UCSD-AML1 (cell line): ENCODE measurements around the gene CENPM.
A peak's percentile ranks its signal among the peaks of the same experiment; 100 is the strongest.

ENCODE experiments used
- DNase-seq: peaks from one replicate; lab custom pipeline; 2025; ENCODE audit not compliant: unreplicated experiment; lab: John Stamatoyannopoulos, UW

Gene CENPM

GRCh38 chr22:41933411-41934177 is 13.4 kb downstream of the CENPM start:
- DNase-seq = no peak

DNA sequence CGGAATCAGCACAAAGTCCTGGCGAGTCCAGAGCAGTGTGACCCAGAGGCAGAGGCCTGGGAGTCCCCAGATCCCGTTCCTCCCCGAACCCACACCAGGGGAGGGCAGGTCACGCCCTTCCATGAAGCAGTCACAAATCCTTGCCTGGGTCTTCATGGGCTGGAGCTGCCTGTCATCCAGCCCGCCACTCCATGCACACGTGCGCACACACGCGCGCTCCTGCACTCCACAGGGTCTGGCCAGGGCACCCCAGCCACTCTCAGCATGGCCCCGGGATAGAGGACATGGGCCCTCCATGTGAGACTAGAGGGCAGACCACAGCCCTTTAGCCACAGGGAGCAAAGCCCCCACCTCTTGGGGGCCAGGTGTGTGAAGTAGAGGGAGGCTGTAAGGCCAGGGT is 14.6 kb downstream of the CENPM start:
- DNase-seq = no peak

DNA sequence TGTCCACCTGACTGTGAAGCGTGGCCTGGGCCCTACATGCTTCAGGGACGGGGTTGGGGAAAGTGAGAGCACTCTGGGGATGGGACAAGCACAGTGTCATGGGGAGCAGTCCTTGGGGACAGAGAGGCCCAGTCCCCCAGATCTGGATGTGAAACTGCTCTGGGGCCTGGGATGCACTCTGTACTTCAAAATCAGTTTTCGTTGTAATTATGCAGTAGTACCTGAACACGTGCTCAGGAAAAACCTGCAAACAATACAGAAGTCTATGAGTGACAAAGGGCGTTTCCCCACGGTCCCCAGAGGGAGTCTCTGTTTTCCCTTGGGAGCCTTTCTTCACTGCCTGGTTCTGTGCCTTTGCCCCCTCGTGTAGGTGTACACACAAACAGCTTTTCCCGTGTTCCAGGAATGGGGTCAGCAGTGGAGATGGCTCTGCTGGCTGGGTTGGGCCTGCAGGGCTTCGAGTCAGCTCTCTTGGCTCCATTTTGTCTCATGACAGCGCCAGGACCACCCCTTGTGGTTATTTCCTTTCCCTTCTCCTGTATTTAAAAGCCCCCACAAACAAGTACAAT is 15.2 kb downstream of the CENPM start:
- DNase-seq = no peak

GRCh38 chr22:41929418-41929810 is 17.5 kb downstream of the CENPM start:
- DNase-seq = no peak

DNA sequence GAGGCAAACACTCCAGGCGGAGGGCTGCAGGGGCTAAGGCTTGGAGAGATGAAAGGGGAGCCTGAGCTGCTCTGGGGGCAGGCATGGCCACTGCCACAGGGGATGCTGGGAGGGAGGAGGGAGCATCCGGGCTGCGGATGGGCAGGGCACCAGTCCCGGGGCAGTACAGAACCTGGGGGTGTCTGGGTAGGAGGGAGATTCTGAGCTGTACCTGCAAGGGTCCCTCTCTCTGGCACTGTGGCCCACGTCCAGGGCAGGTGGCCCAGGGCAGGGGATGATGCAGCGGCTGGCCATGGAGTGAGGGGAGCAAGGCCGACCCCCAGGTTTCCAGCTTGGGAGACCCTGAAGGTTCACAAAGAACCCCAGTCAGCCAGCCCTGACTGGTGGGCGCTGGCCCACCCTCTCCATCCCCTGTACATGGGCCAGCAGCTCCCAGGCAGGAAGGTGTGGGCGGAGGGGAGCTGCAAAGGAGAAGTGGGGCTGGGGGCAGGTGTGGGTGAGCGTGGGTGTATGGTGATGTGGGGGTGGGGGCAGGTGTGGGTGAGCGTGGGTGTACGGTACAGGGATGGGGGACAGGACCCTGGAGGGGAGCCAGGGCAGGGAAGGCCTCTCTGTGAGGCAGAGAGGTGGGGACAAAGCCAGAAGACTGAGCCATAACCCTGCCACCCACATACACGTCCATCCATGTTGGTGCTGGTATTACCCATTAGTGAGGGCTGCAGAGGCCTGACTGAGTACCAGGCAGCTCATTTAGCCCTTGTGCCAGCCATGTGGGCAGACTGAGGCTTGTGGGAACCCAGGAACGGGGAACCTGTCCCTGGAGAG is 18.1 kb downstream of the CENPM start:
- no peak for DNase-seq

- no peak for DNase-seq
Observed at GRCh38 chr22:41927813-41928212, 19.1 kb downstream of the CENPM start.

DNA sequence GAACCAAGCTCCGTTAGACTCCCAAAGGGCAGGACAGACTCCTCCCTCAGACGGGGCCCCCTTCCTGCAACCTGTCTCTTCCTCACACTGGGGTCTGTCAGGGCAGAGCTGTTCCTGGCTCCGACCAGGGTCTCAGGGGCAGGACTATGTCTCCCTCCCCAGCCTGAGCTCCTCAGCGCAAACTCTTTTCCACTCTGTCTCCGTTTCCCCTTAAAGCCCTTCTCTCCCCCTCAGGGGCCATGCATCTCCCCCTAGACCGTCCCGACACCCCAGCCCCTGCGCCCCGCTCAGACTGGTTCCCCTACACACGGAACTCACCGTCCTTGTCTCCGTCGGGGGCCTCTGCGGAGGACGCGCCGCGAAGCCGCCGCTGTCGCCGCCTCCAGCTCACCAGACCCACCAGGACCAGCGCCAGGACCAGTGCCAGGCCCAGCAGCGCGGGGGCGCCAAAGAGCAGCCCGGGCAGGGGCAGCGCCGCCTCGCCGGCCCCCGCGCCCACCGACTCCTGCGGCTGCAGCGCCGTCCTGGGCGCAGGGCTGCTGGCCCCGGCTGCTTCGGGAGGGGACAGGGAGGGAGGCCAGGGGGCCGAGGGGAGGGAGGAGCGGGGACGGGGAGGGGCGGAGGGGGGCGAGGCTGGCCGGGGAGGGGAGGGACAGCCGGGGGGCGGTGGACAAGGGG is 21.0 kb downstream of the CENPM start:
- DNase-seq = peak; percentile 75

GRCh38 chr22:41923595-41924276 is 23.2 kb downstream of the CENPM start:
- no peak for DNase-seq

DNA sequence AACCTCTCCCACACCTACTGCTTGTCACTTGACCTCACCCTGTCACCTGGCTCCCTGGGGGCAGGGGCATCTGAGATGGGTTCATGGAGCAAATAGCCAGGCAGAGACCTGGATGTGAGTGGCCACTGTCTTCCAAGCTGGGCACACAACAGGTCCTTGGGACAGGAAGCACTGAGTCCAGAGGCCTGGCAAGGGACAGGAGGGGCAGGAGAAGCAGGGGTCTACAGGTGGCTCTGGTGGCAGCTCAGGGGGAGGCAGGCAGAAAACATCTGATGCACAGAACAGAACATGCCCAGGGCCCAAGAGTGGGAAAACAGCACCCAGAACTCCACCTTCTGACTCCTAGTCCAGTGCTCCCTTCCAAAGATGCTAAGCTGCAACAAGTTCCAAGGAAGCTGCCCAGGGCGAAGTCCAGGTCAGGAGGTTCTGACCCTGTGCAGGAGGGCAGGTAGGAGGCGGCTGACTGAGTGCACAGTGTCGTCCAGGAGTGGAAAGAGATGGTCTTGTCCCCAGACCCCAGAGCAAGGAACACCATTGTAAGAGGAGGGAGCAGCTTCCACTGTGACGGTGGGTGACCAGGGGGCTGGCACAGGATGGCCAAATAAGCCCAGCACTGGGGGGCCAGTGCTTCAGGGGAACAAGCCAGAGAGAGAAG is 23.9 kb downstream of the CENPM start:
- no peak for DNase-seq

GRCh38 chr22:41922328-41922727 is 24.6 kb downstream of the CENPM start:
- no peak for DNase-seq

GRCh38 chr22:41920271-41920976 is 26.5 kb downstream of the CENPM start:
- DNase-seq = peak; percentile 37

DNA sequence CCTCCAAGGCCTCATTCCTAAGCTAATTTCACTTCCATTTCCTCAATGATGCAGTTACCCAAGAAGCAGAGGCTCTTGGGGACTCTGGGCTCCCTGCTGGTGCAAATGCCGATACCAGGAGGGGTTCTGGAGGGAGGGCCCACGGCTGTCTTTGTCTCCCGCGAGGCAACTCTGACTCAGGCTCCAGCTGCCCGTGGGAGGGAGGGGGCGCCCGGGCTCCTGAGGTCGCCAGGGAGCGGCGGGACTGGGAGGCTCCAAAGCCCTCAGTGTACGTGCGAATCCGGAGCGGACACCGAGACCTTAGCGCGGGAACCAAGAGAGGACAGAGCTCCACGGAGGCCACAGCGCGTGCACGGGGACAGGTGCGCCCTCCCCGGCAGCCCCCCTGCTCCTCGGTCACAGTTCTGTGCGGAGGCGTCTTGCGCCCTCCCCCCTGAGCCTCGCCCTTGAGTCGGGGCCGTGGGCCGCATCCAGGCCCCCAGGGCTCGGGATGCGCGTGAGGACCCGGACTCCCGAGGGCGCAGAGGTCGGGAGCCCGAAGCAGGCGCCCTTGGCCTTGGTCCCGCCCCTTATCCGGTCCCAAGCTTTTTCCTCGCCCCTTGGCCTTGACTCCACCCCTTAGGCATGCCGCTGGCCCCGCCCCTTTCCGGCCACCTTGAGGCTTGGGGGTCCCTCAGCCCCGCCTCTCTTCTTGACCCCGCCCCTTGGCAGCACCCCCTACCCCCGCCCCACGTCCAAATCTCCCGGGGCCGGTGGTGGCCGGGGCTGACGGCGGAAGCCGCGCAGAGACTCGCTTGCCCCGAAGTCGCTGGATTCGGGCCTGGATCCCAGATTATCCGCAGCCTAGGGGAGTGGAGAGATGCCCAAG is 27.4 kb downstream of the CENPM start:
- no peak for DNase-seq

DNA sequence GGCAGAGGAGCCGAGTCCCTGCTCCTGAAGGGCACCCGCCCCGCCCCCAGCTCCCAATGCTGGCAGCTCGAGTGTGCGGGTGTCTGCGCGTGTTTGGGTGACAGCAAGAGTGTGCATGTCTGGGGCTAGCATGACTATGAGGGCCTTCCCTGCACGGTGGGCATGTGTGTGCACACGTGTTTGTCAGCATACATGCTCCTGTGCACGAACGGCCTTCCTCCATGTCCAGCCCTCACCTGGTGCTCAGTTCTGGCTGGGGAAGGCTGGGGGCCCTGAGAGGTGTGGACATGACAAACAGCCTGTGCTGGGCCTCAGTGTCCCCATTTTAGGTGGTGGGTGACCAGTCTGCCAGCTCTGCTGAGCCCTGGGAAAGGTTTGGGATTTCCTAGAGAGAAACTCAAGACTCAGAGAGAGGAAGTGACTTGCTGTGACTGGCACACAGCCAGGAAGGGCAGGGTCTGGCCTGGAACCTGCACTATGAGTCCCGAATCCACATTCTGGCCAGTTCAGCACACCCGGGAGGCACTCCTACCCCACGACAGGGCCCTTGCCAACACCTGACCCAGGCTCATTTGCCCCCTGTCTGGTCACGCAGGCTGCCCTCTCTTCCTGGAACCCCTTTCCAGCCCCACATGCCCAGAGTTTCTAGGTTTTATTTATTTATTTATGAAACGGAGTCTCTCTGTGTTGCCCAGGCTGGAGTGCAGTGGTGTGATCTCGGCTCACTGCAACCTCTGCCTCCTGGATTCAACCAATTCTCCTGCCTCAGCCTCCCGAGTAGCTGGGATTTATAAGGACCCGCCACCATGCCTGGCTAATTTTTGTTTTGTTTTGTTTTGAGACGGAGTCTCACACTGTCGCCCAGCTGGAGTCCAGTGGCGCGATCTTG is 28.8 kb downstream of the CENPM start:
- peak; percentile 62 for DNase-seq

DNA sequence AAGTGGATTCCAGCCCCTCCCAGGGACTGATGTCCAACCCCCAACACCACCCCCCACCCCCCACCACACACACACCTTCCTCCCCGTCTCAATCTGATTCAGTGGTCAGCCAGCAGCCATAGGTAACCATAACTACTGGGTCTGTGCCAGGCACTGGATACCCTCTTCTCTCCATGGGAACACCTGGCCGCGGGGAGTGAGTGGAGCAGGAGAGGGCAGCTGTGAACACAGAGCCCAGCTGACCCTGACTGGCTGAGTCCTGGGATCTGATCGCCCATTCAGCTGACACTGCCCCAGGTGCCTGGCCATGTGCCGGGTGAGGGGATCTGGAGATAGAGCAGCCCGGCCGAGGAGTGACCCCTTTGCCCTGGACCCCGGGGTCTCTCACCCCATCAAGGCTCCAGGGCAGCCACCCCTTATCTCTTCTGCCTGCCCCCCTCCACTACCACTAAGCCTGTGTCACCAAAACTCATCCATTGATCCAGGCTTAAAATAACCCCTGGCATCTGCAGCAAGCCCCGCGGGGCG is 29.5 kb downstream of the CENPM start:
- DNase-seq = no peak

GRCh38 chr22:41916745-41917358 is 30.1 kb downstream of the CENPM start:
- DNase-seq = no peak

GRCh38 chr22:41915786-41916493 is 31.0 kb downstream of the CENPM start:
- no peak for DNase-seq
